ENCODE data around the gene SIX1.

Gene SIX1

GRCh38 chr14:60657456-60658210, 8.4 kb upstream of the SIX1 start:
- H3K9ac ChIP-seq (ENCODE audit: insufficient read length) = no peak overlapping the region
- no peak overlapping the region for H3K4me3 ChIP-seq

GRCh38 chr14:60656686-60657455, 7.6 kb upstream of the SIX1 start:
- Histone ChIP-seq H3K9me3 (ENCODE audit: low read depth, low read length) (no peaks in the 10 kb centered on the region), H3K4me3 (no peak overlapping the region), H3K27ac (no peak overlapping the region), H3K36me3 (ENCODE audit: insufficient read depth, low read length) (no peaks in the 10 kb centered on the region), H3K9ac (ENCODE audit: insufficient read length) (no peak overlapping the region)
- no peak for TF ChIP-seq FOXP2 (optimal IDR thresholded peaks at IDR 0.05; ENCODE audit: control extremely low read depth, extremely low read length, insufficient read depth)
- no peak for TF ChIP-seq EZH2 (IDR thresholded peaks at IDR 0.05)
- no peak for TF ChIP-seq POLR2AphosphoS5 (IDR thresholded peaks at IDR 0.05; ENCODE audit: borderline replicate concordance, low read depth, low read length)
- no peak for DNase-seq (ENCODE audit: low read depth, low spot score)

More at GRCh38 chr14:60657456-60658210, 8.4 kb upstream of the SIX1 start:
- Histone ChIP-seq H3K27ac (no peak overlapping the region), H3K9me3 (ENCODE audit: low read depth, low read length) (no peaks in the 10 kb centered on the region), H3K36me3 (ENCODE audit: insufficient read depth, low read length) (no peaks in the 10 kb centered on the region)
- no peak for TF ChIP-seq FOXP2 (optimal IDR thresholded peaks at IDR 0.05; ENCODE audit: control extremely low read depth, extremely low read length, insufficient read depth)
- DNase-seq (ENCODE audit: low read depth, low spot score) = no peak

DNA sequence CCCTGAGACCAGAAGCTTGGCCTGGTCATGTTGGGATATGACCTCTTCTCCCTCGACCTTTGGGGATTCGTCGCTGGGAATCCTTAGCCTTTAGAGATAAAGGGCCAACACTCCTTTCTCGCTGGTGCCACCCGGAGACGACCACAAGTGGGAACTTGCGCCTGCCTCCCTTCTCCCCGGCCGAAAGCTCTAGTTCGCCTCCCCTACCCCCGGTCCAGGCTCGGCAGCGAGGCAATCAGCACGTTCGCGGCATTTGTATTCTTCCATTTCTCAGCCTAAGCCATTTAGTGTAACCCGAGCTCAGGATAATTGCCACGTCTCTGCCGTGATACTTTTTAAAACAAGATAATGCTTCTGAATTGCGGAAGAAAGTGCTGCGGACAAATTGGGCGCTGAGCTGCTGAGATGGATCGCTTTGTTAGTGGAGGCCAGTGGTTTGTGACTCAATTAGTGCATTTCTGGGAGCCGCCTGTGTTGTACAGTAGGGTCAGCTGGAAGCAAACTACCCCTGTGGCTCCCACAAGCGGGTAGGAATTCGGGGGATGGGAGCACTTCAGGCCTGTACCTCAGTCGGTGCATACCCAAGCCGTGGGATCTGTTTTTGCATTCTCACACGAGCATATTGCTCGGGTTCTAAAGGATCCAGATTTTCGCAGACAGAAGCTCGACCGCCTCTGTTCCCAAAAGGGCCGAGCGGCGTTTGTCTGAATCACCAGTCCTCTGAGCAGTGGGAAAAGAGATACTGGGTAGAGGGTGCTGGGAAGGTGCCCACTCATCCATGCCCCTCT, 6.8 kb upstream of the SIX1 start:
- TF ChIP-seq FOXP2 (optimal IDR thresholded peaks at IDR 0.05; ENCODE audit: control extremely low read depth, extremely low read length, insufficient read depth) (no peak), EZH2 (IDR thresholded peaks at IDR 0.05) (no peak), POLR2AphosphoS5 (IDR thresholded peaks at IDR 0.05; ENCODE audit: borderline replicate concordance, low read depth, low read length) (no peak)
- no peak overlapping the region for H3K4me3 ChIP-seq
- no peak for DNase-seq (ENCODE audit: low read depth, low spot score)
- H3K36me3 ChIP-seq (ENCODE audit: insufficient read depth, low read length) = no peaks in the 10 kb centered on the region
- no peaks in the 10 kb centered on the region for H3K9me3 ChIP-seq (ENCODE audit: low read depth, low read length)
- no peak overlapping the region for H3K27ac ChIP-seq
- no peak overlapping the region for H3K9ac ChIP-seq (ENCODE audit: insufficient read length)

DNA sequence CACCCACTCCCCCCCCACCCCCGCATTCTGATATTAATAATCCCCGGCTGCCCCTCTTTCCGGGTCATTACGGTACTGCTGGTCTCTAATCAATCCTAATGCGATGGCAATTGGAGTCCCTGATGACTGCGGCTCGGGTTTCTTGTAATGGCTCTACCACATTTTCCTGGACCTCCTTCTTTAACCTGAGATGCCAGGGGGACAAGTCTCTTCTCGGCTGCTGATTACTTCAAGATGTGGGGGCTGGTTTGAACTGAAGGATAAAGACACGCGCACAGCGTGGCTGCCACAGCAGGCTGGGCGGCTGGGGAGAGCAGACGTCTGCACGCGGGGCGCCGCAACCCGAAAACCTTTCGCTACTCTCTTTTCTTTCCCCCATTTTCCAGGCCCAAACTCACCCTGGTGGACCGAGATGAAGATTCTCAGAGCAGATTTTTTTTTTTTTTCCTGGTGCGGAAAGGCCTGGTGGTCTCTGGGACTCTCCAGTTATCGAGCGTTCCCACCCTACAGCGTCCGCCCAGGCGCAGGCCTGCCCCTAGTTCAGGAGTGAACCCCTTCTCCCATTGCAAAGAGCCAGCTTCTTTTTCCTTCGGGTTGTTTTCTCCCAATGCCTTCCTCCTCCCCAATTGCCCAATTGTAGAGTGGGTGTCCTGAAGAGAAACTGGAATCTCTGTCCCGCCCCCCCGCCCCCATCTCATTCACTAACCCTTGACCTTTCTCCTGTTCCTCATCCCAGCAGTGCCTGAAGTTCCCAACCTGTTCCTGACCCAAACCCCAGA, 6.0 kb upstream of the SIX1 start:
- no peak overlapping the region for H3K4me3 ChIP-seq
- no peak for TF ChIP-seq EZH2 (IDR thresholded peaks at IDR 0.05)
- no peak for TF ChIP-seq FOXP2 (optimal IDR thresholded peaks at IDR 0.05; ENCODE audit: control extremely low read depth, extremely low read length, insufficient read depth)
- TF ChIP-seq POLR2AphosphoS5 (IDR thresholded peaks at IDR 0.05; ENCODE audit: borderline replicate concordance, low read depth, low read length) = no peak
- no peak for DNase-seq (ENCODE audit: low read depth, low spot score)
- H3K9me3 ChIP-seq (ENCODE audit: low read depth, low read length) = no peaks in the 10 kb centered on the region
- H3K9ac ChIP-seq (ENCODE audit: insufficient read length) = no peak overlapping the region
- H3K36me3 ChIP-seq (ENCODE audit: insufficient read depth, low read length) = no peaks in the 10 kb centered on the region
- no peak overlapping the region for H3K27ac ChIP-seq

GRCh38 chr14:60654334-60654821, 5.1 kb upstream of the SIX1 start:
- H3K4me3 ChIP-seq = no peak overlapping the region
- no peak overlapping the region for H3K27ac ChIP-seq
- no peak for TF ChIP-seq POLR2AphosphoS5 (IDR thresholded peaks at IDR 0.05; ENCODE audit: borderline replicate concordance, low read depth, low read length)
- no peak for TF ChIP-seq FOXP2 (optimal IDR thresholded peaks at IDR 0.05; ENCODE audit: control extremely low read depth, extremely low read length, insufficient read depth)
- no peak for TF ChIP-seq EZH2 (IDR thresholded peaks at IDR 0.05)
- H3K36me3 ChIP-seq (ENCODE audit: insufficient read depth, low read length) = no peaks in the 10 kb centered on the region
- DNase-seq (ENCODE audit: low read depth, low spot score) = no peak
- H3K9ac ChIP-seq (ENCODE audit: insufficient read length) = no peak overlapping the region
- H3K9me3 ChIP-seq (ENCODE audit: low read depth, low read length) = no peaks in the 10 kb centered on the region

- H3K9ac ChIP-seq (ENCODE audit: insufficient read length) = no peak overlapping the region
- no peaks in the 10 kb centered on the region for H3K9me3 ChIP-seq (ENCODE audit: low read depth, low read length)
- H3K27ac ChIP-seq = no peak overlapping the region
- TF ChIP-seq POLR2AphosphoS5 (IDR thresholded peaks at IDR 0.05; ENCODE audit: borderline replicate concordance, low read depth, low read length) = no peak
- TF ChIP-seq FOXP2 (optimal IDR thresholded peaks at IDR 0.05; ENCODE audit: control extremely low read depth, extremely low read length, insufficient read depth) = no peak
- TF ChIP-seq EZH2 (IDR thresholded peaks at IDR 0.05) = no peak
- H3K4me3 ChIP-seq = no peak overlapping the region
- no peaks in the 10 kb centered on the region for H3K36me3 ChIP-seq (ENCODE audit: insufficient read depth, low read length)
- DNase-seq (ENCODE audit: low read depth, low spot score) = no peak
Measured at GRCh38 chr14:60653701-60654161, 4.5 kb upstream of the SIX1 start.

DNA sequence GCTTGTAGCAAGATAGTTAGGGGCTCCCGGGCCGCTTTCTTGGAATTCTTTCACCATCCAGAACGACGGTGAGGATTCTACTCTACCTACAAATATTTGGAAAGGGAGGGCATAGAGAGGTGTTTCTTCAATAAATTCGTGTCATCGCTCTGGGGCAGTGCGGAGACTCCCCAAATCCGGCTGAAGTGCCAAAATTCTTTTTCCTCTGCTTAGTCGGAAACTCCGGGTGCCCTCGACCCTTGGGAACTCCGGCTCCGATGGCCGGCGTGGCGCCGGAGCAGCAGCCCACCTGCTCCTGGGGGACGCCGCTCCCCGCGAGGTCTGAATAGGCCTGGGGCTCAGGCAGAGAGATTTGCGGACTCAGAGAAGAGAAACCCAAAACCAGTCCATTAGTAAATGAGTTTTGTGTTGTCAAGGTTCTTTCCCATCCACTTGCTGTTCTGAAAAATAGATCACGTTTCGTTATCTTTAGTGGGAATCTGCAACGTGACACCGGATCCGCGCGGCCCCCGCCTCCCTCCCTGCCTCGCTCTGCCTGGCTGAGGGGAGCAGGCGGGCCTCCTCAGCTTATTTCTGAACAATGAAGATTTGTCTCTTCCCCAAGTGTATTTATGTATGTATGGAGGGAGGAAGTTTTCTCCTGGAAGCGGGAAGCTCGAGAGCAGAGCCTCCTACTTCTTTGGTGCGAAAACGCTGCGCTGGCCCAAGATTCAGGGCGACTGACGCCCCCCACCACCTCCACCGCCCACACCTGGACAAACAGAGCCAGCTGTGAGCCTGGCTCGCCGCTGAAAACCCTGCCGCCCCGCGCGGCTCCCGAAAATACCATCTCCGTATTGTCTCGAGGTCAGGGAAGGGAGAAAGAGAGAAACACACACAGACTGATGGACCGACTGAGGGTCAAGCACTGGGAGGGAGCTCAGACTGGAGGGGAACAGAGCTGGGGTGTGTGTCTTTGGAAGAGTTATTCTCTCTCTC, 3.7 kb upstream of the SIX1 start:
- DNase-seq (ENCODE audit: low read depth, low spot score) = no peak
- TF ChIP-seq EZH2 (IDR thresholded peaks at IDR 0.05) = no peak
- TF ChIP-seq POLR2AphosphoS5 (IDR thresholded peaks at IDR 0.05; ENCODE audit: borderline replicate concordance, low read depth, low read length) = no peak
- no peak for TF ChIP-seq FOXP2 (optimal IDR thresholded peaks at IDR 0.05; ENCODE audit: control extremely low read depth, extremely low read length, insufficient read depth)
- H3K27ac ChIP-seq = no peak overlapping the region
- no peak overlapping the region for H3K4me3 ChIP-seq
- no peaks in the 10 kb centered on the region for H3K36me3 ChIP-seq (ENCODE audit: insufficient read depth, low read length)
- H3K9ac ChIP-seq (ENCODE audit: insufficient read length) = no peak overlapping the region
- no peaks in the 10 kb centered on the region for H3K9me3 ChIP-seq (ENCODE audit: low read depth, low read length)
